NCI-H82 treated with DMSO at 0.1 percent for 48 hours (cell line): ENCODE measurements around the gene CMYA5.
"Not testable (repeated sequence)": the region's sequence is repeated elsewhere in the genome, so short reads cannot be mapped to it uniquely, and the experiment has no call there.

Experiments used
- DNase-seq: peaks from one replicate; lab custom pipeline; 2025; ENCODE audit not compliant: unreplicated experiment; lab: John Stamatoyannopoulos, UW

The CMYA5 gene

DNA sequence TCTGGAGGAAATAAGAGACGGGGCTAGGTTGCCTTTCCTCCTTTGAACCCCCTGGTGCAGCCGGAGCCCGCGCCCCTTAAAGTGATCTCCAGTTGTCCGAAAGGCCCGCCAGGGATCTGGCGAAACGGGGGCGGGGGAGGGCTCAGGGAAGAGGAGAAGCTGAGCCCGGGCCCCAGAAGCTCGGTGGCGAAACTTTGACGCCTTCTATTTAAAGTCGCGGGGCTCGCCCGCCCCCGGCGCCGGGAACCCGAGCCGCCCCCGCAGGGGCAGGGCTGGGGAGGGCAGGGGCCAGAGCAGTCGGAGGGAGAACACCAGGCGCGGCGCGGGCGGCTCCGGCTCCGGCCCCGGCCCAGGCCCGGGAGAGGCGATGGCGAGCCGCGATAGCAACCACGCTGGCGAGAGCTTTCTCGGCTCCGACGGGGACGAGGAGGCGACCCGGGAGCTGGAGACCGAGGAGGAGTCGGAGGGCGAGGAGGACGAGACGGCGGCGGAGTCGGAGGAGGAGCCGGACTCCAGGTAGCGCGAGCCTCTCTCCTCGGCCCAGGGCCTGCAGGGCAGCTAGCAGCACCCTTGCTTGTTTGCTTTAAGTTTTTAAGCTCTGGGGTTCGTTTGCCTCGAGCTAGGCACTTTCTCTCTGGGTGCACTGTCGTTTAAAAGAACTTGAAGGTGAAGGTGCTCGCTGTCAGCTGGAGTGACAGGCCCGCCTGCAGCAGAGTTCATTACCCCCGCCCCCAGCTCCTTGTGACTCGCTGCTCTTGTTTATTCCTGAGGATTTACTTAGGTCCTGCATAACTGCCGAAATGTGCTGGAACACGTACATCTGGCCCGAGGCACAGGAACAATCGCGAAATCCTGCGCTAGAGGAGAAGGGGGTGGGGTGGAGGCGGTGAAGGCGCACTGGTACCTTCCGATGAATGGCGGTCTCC lies at the start of gene CMYA5:
TSS of gene CMYA5 (plus strand) at position 296 of the 926 bp plus-strand sequence. CDS start at position 368, 72 bp downstream.
- DNase-seq = no peak

DNA sequence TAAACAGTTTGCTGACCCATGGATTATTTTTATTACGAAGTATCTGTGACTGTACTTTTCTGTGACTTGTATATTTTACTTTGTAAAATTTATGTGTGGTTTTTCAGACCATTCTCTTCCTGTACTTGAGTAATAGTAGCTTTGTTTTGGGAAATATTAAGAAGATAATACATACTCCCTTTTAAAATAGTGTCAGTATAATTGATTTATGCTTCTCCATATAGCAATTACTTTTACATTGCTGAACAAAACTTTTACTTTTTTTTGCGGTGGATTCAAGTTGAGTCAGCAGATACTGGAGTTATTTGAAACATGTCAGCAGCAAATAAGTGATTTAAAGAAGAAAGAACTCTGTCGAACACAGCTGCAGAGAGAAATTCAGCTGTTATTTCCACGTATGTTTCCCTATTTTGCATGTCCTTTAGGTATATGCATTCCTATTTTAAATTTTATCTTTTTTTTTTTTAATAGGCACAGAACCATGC lies 49.0 kb upstream of the CMYA5 start:
- no peak for DNase-seq

DNA sequence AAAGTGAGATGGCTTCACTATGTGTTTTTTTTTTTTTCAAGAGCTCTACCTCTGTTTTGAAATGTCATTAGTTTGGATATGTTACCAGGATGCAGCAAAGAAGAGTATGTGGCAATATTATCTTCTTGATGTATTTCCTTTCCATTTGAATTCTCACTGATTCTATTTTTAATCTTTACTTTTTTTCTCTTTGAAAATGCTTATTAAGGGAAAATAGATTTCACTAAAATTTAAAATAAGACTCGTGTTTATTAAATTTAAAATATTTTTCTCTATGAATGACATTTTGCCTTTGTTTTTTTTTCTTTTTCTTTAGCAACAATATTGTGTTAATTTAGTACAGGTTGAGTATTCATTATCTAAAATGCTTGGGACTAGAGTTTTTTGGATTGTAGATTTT lies 48.2 kb upstream of the CMYA5 start:
- DNase-seq = no peak

DNA sequence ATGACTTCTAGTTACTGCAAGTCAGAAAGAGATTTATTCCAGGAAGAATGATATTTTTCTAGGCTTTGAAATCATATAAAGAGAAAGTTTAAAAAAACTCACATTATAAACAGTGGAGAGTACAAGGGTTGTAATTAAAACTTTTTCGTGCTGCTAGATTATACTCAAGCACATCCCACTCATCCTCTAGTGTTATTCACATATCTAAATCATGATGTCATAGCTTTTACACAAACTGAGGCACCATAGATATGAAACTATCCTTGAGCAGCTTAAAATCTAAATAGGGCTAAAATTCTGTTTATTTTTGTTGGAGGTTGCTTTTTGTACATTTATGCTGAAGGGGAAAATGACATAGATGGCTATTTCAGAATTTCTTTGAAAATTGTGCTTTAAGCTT lies 47.4 kb upstream of the CMYA5 start:
- DNase-seq = no peak

DNA sequence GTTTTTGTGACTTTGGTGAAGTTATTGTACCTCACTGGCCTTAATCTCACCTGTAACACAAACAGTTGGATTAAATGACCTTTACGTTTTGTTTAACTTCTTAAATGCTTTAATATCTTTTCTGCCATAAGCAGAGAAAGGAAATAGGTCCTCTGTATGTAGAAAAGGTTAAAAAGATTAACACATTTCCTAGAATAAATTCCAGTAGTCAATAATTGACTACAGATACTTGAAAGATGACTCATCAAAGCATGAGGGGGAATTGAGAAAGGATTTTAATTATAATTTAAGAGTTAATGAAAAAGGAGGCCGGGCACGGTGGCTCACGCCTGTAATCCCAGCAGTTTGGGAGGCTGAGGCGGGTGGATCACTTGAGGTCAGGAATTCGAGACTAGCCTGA lies 35.8 kb upstream of the CMYA5 start:
- no peak for DNase-seq

DNA sequence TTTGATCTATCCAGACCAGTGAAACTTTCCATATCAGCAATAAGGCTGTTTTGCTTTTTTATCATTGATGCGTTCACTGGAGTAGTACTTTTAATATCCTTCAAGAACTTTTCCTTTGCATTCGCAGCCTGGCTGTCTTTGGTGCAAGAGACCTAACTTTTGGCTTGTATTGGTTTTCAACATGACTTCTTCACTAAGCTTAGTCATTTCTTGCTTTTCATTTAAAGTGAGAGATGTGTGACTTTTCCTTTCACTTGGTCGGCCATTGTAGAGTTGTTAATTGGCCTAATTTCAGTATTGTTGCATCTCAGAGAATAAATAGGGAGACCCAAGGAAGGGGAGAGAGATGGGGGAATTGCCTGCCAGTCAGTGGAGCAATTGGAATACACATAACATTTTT lies 26.4 kb upstream of the CMYA5 start:
- no peak for DNase-seq

DNA sequence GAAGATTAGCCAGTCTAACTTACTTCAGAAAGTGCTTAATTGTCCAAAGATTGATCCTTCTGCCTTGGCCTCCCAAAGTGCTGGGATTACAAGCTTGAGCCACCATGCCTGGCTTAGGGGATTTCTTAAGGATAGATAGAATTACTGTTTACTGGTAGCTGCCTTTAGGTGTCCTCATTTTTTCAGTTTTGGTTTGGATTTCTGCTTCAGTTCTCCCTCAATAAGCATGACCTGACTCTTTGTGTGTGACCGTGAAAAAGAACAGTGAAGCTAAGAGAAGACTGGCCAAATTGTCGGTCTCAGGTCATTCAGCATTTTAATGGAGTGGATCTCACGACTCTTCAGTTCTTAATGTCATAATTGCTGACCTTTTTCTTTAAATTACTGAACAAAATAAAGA lies 22.9 kb upstream of the CMYA5 start:
- DNase-seq = no peak

DNA sequence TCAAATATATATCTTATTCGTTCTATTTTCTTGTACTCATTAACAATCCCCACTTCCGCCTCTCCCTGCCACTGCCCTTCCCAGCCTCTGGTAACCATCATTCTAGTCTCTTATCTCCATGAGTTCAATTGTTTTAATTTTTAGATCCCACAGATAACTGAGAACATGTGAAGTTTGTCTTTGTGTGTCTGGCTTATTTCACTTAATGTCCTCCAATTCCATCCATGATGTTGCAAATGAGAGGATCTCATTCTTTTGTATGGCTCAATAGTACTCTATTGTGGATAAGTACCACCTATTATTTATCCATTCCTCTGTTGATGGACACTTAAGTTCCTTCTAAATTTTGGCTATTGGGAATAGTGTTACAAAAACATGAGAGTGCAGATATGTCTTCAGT lies 17.2 kb upstream of the CMYA5 start:
- DNase-seq = no peak

DNA sequence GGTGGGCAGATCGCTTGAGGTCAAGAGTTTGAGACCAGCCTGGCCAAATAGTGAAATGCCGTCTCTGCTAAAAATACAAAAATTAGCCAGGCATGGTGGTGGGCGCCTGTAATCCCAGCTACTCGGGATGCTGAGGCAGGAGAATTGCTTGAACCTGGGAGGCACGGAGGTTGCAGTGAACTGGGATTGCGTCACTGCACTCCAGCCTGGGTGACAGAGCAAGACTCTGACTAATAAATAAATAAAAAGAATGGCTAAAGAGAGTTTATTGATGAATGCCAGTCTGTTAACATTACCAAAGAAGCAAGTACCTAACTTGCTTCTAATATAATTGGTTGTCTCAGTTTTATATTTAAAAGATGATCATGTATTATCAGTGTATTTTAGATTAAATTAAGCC lies 13.3 kb upstream of the CMYA5 start:
- DNase-seq = not testable (repeated sequence)

DNA sequence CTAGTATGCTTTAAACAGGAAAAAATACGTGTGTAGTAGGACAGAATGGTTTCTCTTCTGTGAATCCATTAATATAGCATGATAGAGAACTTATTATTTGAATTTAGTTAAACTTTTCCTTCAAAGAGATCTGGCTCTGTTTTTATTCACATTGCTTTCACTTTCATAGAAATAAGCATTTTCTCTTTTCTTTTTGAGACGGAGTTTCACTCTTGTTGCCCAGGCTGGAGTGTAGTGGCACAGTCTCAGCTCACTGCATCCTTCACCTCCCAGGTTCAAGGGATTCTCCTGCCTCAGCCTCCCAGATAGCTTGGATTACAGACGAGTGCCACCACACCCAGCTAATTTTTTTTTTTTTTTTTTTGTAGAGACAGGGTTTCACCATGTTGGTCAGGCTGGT lies 7.5 kb upstream of the CMYA5 start:
- not testable (repeated sequence) for DNase-seq

DNA sequence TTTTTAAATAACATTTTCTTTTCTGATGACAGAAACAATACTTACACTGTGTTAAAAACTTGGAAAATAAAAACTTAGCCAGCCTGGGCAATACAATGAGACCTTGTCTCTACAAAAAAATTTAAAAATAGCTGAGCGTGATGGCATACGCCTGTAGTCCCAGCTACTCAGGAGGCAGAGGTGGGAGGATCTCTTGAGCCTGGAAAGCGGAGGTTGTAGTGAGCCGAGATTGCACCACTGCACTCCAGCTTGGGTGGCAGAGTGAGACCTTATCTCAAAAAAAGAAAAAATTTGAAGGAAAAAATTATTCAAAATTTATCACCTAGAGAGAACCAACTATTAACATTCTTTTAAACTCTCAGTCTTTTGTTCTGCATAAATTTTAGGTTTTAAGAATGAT lies 4.9 kb upstream of the CMYA5 start:
- no peak for DNase-seq

DNA sequence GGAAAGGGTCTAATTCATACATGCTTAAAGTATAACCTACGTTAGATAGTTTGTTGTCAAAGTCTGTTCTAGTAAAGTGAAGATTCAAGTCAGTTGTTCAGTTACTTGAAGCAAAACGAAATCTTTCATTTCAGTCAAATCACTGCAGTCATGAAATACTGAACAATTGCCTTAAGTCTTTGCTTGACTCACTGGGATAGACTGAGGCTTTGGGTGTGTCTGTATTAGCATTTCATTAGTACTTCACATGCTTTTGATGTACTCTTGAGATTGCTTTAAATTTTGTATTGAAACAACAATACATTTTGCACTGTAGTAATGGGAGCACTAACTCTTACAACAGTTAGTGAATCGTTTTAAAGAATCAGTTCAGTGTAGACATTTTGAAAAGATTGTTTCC lies 4.0 kb upstream of the CMYA5 start:
- no peak for DNase-seq

DNA sequence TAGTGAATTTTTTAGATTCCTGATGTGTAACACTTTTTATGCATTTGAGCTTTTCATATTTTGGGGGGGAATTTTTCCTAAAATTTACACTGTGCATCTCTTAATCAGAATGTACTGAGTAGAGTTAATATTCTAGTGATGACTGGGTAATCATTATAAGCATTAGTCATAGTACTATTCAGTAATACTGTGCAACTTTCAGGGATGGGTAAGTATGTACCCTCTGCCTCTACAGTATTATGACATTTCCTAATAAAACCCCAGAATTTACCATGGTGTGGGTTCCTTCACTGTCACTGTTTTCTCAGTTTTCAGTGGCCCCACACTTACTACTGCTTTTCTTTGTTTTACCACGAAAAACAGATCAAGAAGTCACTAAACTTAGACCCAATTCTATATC lies 2.8 kb upstream of the CMYA5 start:
- no peak for DNase-seq

DNA sequence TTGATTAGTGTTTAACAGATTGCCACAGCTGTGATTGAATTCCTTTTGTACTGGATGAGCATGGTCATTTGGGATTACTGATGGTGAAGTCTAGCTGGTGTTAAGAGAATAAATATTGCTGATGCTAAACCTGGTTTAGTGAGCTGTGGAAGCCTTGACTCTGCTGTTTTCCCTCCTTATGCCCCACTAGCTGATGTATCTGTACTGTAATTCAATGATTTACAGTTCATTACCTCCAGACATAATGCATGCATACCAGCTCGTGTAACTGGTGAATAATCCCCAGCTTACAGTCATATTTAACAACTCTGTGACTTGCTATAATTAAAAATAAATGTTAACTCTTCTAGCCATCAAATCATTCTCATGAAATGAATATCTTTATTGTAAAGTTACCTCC lies 1.7 kb upstream of the CMYA5 start:
- no peak for DNase-seq

DNA sequence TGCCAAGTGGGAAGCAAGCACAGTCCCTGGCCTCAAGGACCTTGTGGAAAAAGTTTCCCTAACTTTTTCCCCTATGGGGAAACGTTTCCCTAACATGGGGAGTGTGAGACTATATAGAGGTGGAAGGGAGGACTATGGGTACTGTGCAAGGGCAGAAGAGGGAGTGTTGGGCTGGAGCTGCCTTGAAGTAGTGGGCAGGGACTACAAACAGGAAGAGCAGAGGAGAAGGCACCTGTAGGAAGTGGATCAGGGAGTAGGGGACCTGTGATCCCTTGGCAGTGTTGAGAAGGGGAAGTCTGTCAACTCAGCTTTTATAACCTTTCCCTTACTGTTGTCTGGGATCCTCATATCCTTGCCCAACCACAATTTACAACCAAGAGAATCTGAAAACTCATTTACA lies 1.4 kb downstream of the CMYA5 start:
- DNase-seq = no peak

DNA sequence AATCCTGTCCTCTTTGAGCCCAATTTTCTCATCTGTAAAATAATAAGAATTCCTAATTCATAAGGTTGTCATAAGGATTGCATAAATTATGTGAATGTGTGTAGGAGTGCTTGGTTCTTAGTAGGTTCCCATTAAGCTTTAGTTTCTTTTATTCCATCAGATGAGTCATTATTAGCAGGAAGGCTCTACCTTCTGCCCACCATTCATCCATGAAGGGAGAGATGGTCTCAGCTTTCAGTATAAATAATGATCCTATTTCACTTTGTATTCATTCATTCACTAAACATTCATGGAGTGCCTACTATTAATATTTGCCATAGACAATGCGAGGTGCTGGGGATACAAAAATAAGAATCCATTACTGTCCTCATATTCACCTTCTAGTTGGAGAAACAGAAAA lies 3.0 kb downstream of the CMYA5 start:
- no peak for DNase-seq

DNA sequence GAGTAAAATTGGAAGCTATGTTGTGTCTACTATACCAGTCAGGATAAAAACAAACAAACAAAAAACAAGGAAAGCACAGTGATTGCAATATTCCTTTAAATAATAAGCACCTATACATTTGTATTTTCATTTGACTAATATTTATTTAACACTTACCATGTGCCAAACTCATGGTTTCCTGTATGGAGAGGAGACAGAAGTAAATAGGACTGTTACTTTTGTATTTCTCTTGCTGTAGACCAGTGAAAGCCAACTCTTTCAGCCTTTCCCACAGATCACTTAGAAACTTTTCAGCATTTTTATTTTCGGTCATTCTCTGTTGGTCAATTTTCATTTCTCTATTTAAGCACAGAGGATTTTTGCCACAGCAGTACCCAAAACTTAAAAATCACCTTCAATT lies 4.5 kb downstream of the CMYA5 start:
- DNase-seq = no peak

DNA sequence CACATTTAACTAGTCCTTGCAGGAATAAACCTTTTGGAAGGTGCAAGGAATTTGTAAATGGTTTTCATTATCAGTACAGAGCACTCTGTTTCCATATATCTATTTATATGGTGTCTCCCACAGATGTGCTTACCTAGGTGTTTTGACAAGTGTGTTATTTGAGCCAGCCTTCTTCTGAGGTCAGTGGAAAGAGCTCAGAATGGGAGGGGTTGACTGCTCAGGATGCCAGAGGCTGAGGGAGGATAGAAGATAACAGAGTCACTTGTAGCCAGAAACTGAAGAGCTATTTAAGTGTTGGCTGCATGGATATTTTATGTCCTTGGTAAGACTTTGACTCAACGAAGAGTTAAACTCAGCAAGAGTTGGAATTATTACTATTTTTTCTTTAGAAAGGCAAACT lies 5.0 kb downstream of the CMYA5 start:
- no peak for DNase-seq

DNA sequence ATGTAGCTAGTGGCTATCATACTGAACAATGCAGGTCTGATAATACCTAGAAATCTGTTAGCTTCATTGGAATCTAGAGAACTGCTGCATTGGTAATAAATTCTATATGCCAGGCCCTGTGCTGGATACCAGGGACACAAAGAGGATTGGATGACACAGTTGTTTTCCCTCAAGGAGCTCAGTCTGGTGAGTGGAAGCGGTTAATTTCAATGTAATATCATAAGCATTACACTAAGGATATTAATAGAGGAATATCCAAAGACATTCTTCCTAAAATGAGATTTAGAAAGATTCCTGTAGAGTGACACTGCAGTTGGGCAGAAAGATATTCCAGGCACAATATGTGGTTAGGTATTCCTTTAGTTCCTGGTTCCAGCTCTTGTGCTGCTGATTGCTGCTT lies 5.9 kb downstream of the CMYA5 start:
- no peak for DNase-seq

DNA sequence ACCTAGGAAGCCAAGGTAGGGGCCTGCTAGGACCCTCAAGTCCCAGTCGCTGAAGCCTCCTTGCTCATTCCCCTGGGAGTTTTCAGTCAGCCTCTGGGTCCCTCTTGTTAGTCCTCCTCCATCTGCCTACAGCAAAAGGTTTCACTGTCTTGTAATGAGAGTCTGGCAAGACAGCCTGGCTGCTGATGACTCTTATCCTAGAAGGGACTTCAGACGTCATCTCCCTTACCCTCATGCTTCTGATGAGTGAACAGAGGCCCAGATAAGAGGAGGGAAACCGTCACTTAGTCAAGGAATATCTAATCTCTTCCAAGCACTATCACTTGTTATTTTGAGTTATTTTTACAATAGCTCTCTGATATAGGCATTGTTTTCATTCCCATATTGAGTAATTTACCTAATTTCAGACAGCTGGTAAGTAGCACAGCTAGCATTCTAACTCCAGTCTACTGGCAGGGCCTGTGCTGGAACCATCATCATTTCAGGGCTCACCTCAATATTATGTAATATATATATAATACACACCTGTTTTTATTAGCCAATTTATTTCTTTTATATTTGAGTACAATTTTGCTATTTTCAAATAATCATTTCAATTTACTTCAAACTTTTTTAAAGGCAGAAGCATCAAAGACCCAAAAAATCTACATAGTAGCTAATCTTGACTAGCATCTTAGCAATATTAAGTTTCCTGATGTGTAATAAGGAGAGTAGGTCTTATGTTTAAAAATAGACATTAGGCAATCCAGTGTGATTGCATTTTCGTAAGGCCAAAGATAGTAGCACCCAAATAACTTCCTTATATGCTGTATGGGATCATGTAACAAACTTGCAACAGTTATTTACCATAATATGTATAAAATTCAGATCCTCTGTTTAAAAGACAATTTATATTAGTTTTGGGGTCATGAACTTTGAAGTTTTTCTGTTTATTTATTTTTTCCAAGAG lies 7.9 kb downstream of the CMYA5 start:
- DNase-seq = no peak

DNA sequence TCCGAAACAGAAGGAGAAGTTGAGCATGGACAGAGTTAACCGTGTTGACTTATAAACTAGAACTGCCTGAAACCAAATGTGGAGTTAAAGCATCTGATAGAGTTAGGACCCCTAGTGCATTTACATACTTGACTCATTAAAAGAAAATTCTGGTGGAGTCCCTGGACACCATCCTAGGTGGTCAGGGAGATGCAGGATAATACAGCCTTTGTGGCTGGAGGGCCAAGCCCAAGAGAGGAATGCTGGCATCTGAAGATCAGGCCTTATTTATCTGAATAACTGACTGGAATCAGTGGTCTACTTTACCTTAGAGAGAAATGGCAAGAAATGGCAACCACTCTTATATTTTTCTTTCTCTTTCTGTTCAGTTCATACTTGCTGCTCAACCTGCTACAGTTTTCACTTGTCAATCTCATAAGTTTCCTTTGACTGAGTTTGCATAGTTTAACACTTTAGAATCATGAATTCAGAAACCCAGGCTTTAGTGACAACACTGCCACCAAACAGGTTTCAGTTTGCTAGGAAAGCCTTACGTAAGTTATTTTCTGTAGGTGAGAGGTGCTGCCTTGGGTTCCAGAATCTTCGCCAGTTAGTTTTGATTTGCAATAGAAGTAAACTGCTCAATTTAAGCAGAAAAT lies 10.2 kb downstream of the CMYA5 start:
- no peak for DNase-seq
